GM12864 (cell line): ENCODE data around the gene YIPF2.

ENCODE experiments used
- DNase-seq: peaks from one replicate; pipeline ENCODE4 v3.0.0-alpha.2; 2011; ENCODE audit warnings: low read depth
- H3K4me3 ChIP-seq: 2 replicates; pipeline ENCODE4 v1.5.1; 2011; ENCODE audit warnings: mild to moderate bottlenecking, low read depth, low read length, control low read depth
- TF ChIP-seq, protein P1 (sequence below): IDR thresholded peaks from 2 replicates; pipeline ENCODE4 v1.5.1; 2011; ENCODE audit warnings: low read depth, mild to moderate bottlenecking, moderate library complexity, low read length, control low read depth, inconsistent platforms; ENCODE audit errors: missing control alignments

YIPF2 gene

DNA sequence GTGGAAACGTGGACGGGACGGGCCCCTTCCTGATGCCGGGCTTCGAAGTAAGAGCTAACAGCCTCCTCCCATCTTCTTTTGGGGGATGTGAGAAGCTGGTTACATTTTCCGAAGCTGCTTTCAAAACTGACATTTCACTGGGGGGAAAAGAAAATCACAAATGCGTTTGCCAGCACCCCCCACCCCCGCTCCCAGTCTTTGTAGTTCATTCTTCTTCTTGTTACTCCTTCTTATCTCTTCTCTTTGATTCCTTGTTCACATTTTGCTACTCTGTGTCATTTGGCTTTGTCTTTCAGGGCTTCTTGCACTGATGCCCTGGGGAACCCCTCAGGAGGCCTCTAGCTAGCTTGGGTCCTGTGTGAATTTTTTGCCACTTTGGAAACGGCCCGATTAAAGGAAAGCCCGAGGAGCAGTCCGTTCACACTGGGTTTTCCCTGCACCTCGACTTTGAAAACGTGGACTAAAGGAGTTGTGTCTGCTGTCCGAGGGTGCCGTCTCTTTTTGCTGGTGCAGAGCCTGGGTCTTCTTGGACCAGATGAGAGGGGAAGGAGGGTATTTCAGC is 55.8 kb downstream of the YIPF2 start:
- DNase-seq: no peak
- TF ChIP-seq, protein P1, sequence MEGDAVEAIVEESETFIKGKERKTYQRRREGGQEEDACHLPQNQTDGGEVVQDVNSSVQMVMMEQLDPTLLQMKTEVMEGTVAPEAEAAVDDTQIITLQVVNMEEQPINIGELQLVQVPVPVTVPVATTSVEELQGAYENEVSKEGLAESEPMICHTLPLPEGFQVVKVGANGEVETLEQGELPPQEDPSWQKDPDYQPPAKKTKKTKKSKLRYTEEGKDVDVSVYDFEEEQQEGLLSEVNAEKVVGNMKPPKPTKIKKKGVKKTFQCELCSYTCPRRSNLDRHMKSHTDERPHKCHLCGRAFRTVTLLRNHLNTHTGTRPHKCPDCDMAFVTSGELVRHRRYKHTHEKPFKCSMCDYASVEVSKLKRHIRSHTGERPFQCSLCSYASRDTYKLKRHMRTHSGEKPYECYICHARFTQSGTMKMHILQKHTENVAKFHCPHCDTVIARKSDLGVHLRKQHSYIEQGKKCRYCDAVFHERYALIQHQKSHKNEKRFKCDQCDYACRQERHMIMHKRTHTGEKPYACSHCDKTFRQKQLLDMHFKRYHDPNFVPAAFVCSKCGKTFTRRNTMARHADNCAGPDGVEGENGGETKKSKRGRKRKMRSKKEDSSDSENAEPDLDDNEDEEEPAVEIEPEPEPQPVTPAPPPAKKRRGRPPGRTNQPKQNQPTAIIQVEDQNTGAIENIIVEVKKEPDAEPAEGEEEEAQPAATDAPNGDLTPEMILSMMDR: no peak
- H3K4me3 ChIP-seq: peak overlapping the region; percentile 84
